Neuronal stem cell (in vitro differentiated cells): ENCODE results near the gene UPK1A.
A peak's percentile ranks its signal among the peaks of the same experiment; 100 is the strongest.

Experiments
- DNase-seq: peaks from one replicate; pipeline ENCODE4 v3.0.0-alpha.2; 2013; ENCODE audit warnings: low spot score
- H2AFZ ChIP-seq: one replicate; pipeline ENCODE4 v1.6.1; 2013; ENCODE audit warnings: mild to moderate bottlenecking, low read length, inconsistent platforms
- H2AK5ac ChIP-seq: 2 replicates; pipeline ENCODE4 v1.6.1; 2013; ENCODE audit warnings: low read depth, mild to moderate bottlenecking, inconsistent platforms, low read length, moderate library complexity, mixed read lengths
- H2BK120ac ChIP-seq: 2 replicates; pipeline ENCODE4 v1.6.1; 2013; ENCODE audit warnings: low read depth, mild to moderate bottlenecking, inconsistent platforms, low read length, moderate library complexity, mixed read lengths
- H2BK12ac ChIP-seq: one replicate; pipeline ENCODE4 v1.6.1; 2013; ENCODE audit warnings: low read length, inconsistent platforms
- H2BK15ac ChIP-seq: 2 replicates; pipeline ENCODE4 v1.6.1; 2013; ENCODE audit warnings: mild to moderate bottlenecking, low read length, inconsistent platforms, mixed read lengths
- H2BK5ac ChIP-seq: one replicate; pipeline ENCODE4 v1.6.1; 2013; ENCODE audit warnings: inconsistent platforms, mild to moderate bottlenecking, low read length, moderate library complexity
- H3K14ac ChIP-seq: one replicate; pipeline ENCODE4 v1.6.1; 2013; ENCODE audit warnings: low read length, inconsistent platforms
- H3K18ac ChIP-seq: 2 replicates; pipeline ENCODE4 v1.6.1; 2013; ENCODE audit warnings: low read length, inconsistent platforms
- H3K23ac ChIP-seq: 2 replicates; pipeline ENCODE4 v1.6.1; 2013; ENCODE audit warnings: low read depth, mild to moderate bottlenecking, mixed read lengths, low read length, inconsistent platforms; ENCODE audit not compliant: poor library complexity
- H3K27ac ChIP-seq: replicated peaks from 3 replicates; pipeline ENCODE4 v1.5.1; 2013; ENCODE audit warnings: low read length, inconsistent platforms
- H3K27me3 ChIP-seq, 3 experiments: 2 replicates each; pipeline ENCODE4 v1.6.1; 2013; ENCODE audit warnings: low read length in 3 of 3, mild to moderate bottlenecking in 2 of 3, inconsistent platforms in 1 of 3, low read depth in 1 of 3, mixed read lengths in 1 of 3, moderate library complexity in 1 of 3; ENCODE audit not compliant: control insufficient read depth in 3 of 3, insufficient read depth in 3 of 3
- H3K36me3 ChIP-seq, 2 donors: replicated peaks in 1 of 2; 2 replicates each; pipeline ENCODE4 v1.6.1; 2013; ENCODE audit warnings: low read length in 2 of 2; ENCODE audit not compliant: control insufficient read depth in 2 of 2, insufficient read depth in 2 of 2
- H3K4ac ChIP-seq: 2 replicates; pipeline ENCODE4 v1.6.1; 2013; ENCODE audit warnings: inconsistent platforms, mild to moderate bottlenecking, low read length, moderate library complexity
- H3K4me1 ChIP-seq, 2 donors: 1 replicate in 1 of 2; 2 replicates in 1 of 2; pipeline ENCODE4 v1.6.1; 2013; ENCODE audit warnings: low read length in 2 of 2, low read depth in 1 of 2; ENCODE audit not compliant: control insufficient read depth in 2 of 2, insufficient read depth in 1 of 2
- H3K4me2 ChIP-seq: one replicate; pipeline ENCODE4 v1.6.1; 2013; ENCODE audit warnings: mild to moderate bottlenecking, low read length, inconsistent platforms; ENCODE audit not compliant: insufficient read depth, poor library complexity, severe bottlenecking
- H3K4me3 ChIP-seq, 2 donors: 2 replicates each; pipeline ENCODE4 v1.5.1; 2013; ENCODE audit warnings: low read length in 2 of 2, mild to moderate bottlenecking in 2 of 2, inconsistent platforms in 1 of 2, moderate library complexity in 1 of 2
- H3K79me1 ChIP-seq: one replicate; pipeline ENCODE4 v1.6.1; 2013; ENCODE audit warnings: low read depth, mild to moderate bottlenecking, inconsistent platforms, low read length, moderate library complexity
- H3K9ac ChIP-seq: one replicate; pipeline ENCODE4 v1.6.1; 2013; ENCODE audit warnings: mild to moderate bottlenecking, low read depth, low read length, inconsistent platforms; ENCODE audit not compliant: poor library complexity
- H3K9me3 ChIP-seq, 2 donors: replicated peaks in 1 of 2; 2 replicates each; pipeline versions ENCODE3 to v1.6.1; 2013; ENCODE audit warnings: low read length in 2 of 2, mild to moderate bottlenecking in 2 of 2, inconsistent platforms in 1 of 2, low read depth in 1 of 2, mixed read lengths in 1 of 2, moderate library complexity in 1 of 2; ENCODE audit not compliant: control insufficient read depth in 2 of 2, insufficient read depth in 1 of 2
- H4K8ac ChIP-seq: one replicate; pipeline ENCODE4 v1.6.1; 2013; ENCODE audit warnings: low read depth, mild to moderate bottlenecking, inconsistent platforms, low read length, moderate library complexity
- H4K91ac ChIP-seq: one replicate; pipeline ENCODE4 v1.6.1; 2013; ENCODE audit warnings: low read length, low read depth, mild to moderate bottlenecking, inconsistent platforms; ENCODE audit not compliant: poor library complexity
- WGBS, 2 donors: extraction: QIAGEN DNeasy Blood & Tissue Kit; methylation state at CpG; one replicate each; pipeline ENCODE4 v1.1.7; 2013; ENCODE audit warnings: missing lambda C conversion rate in 2 of 2, mixed read lengths in 1 of 2; ENCODE audit not compliant: insufficient read length in 2 of 2, insufficient replicate concordance in 1 of 2; ENCODE audit errors: extremely low coverage in 2 of 2; 5-methylcytosine and 5-hydroxymethylcytosine counted together

The UPK1A gene

DNA sequence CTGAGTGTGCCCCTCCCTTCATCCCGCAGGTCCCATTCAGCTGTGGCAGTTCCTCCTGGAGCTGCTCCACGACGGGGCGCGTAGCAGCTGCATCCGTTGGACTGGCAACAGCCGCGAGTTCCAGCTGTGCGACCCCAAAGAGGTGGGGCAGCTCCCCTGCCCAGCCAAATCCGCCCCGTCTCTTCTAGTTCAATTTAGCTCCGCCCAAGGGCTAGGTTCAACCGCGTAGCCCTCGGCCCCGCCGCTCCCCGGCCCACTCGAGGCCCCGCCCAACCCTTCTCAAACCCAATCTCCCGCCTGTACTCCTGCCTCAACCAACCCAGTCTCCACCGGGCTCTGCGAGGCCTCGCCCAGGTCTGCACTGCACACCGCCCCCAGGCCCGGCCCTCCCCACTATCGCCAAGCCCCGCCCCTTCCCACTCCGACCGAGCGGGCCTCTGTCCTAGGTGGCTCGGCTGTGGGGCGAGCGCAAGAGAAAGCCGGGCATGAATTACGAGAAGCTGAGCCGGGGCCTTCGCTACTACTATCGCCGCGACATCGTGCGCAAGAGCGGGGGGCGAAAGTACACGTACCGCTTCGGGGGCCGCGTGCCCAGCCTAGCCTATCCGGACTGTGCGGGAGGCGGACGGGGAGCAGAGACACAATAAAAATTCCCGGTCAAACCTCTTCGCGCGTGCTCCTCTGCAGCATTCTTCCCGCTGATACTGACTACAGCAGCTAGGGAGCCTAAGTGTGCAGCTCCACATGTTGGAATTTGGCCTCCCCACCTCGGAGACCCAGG is 21.9 kb upstream of the UPK1A start:
- Histone ChIP-seq H2BK12ac (peak overlapping the region; percentile 31), H4K8ac (no peak overlapping the region), H3K4me1 (peaks cover 19 to 25% of the 10 kb centered on the region in 2 donors), H3K36me3 (no peaks in the 10 kb centered on the region), H2BK120ac (no peak overlapping the region), H2BK5ac (peak overlapping the region; percentile 94), H2AK5ac (peak overlapping the region; percentile 58), H3K4ac (peak overlapping the region; percentile 55), H3K79me1 (no peaks in the 10 kb centered on the region), H3K4me3 (peak overlapping the region; percentile 64 to 79), H2BK15ac (peak overlapping the region; percentile 95), H3K9ac (peak overlapping the region; percentile 78), H3K23ac (peak overlapping the region; percentile 90), H3K9me3 (no peaks in the 10 kb centered on the region), H3K18ac (peak overlapping the region; percentile 95), H3K14ac (peak overlapping the region; percentile 60), H3K27ac (peak overlapping the region; percentile 78), H3K27me3 (peaks cover 0 to 6% (median 0%) of the 10 kb centered on the region in 3 experiments), H3K4me2 (peak overlapping the region; percentile 98), H2AFZ (peak overlapping the region; percentile 99), H4K91ac (no peak overlapping the region)
- WGBS, 2 donors: no CpG with 5 or more reads among the region's 60 CpGs
- peak; percentile 91 for DNase-seq

DNA sequence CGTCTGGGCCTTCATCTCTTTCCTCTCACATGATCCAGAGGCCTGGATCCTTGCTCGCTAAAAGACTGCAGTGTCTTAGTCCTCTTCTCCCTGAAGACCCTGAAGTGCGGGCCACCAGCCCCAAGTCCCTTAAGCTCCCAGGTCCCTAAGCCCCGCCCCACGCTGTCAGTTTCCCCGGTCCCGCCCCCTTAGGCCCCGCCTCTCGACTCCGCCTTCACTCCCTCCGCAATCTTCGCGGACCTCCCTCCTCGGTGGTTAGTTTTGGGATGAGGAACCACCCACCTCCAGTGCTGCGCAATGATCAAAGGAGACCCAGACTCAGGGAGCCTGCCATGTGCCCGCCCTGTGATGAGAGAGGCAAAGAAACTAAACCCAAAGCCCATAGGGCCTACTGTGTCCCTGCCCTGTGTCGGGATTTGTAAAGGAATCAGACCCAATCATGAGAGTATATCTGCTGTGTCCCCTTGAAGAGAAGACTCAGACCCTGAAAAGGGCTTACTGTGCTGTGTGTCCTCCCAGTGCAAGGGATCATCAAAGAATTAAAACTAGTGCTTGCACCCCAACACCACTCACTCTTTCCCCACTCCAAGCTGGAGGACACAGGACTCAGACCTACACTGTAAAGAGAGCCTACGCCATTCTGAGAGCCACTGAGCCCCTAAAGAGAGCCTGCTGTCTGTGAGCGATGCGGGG is 21.2 kb upstream of the UPK1A start:
- Histone ChIP-seq H4K8ac (no peak overlapping the region), H2BK12ac (peak overlapping the region; percentile 8), H3K4ac (no peak overlapping the region), H3K4me3 (peak overlapping the region; percentile 64 to 79), H3K23ac (no peak overlapping the region), H3K36me3 (peaks cover 0 to 5% of the 10 kb centered on the region in 2 donors), H3K18ac (peak overlapping the region; percentile 25), H2BK120ac (no peak overlapping the region), H4K91ac (no peak overlapping the region), H3K27ac (peak overlapping the region; percentile 78), H3K9ac (no peak overlapping the region), H2BK5ac (peak overlapping the region; percentile 94), H2AK5ac (peak overlapping the region; percentile 77), H3K14ac (peak overlapping the region; percentile 60), H3K4me1 (peaks cover 17 to 25% of the 10 kb centered on the region in 2 donors), H3K9me3 (no peaks in the 10 kb centered on the region), H3K79me1 (no peaks in the 10 kb centered on the region), H3K27me3 (peaks cover 0 to 6% (median 0%) of the 10 kb centered on the region in 3 experiments), H2BK15ac (peak overlapping the region; percentile 95), H2AFZ (peak overlapping the region; percentile 99), H3K4me2 (peak overlapping the region; percentile 98)
- DNase-seq: peak; percentile 86
- WGBS, 2 donors: no CpG with 5 or more reads among the region's 20 CpGs

DNA sequence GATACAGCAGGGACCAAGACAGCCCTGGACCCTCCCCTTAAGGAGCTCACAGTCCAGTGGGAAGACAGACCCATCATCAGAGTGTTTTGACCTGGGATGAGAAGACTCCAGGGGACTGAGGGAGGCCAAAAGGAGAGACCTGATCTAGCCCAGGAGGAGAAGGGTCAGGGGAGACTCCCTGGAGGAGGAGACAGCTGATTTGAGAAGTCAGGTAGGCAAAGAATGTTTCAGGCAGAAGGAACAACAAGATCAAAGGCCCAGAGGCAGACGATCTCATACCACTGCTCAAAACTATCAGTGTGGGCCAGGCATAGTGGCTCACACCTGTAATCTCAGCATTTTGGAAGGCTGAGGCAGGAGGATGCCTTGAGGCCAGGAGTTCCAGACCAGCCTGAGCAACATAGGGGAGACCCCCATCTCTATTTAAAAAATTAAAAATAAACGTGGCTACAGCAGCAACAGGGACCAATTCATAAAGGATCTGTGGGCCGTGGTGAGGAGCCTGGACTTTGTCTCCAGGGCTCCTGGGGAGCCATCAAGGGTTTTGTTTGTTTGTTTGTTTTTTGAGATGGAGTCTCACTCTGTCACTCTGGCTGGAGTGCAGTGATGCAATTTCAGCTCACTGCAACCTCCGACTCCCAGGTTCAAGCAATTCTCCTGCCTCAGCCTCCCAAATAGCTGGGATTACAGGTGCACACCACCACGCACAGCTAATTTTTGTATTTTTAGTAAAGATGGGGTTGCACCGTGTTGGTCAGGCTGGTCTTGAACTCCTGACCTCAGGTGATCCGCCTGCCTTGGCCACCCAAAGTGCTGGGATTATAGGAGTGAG is 20.4 kb upstream of the UPK1A start:
- Histone ChIP-seq H3K4me1 (peaks cover 17 to 25% of the 10 kb centered on the region in 2 donors), H2AK5ac (peak overlapping the region; percentile 77), H3K27me3 (peaks cover 0 to 6% (median 0%) of the 10 kb centered on the region in 3 experiments), H3K4me3 (no peak overlapping the region), H3K36me3 (peaks cover 2 to 13% of the 10 kb centered on the region in 2 donors), H4K91ac (no peak overlapping the region), H3K27ac (no peak overlapping the region), H2AFZ (peak overlapping the region; percentile 99), H3K79me1 (peaks cover under 1% of the 10 kb centered on the region), H2BK12ac (peak overlapping the region; percentile 8), H2BK120ac (no peak overlapping the region), H3K4me2 (no peak overlapping the region), H3K9me3 (no peaks in the 10 kb centered on the region), H3K14ac (no peak overlapping the region), H2BK15ac (no peak overlapping the region), H2BK5ac (no peak overlapping the region), H3K23ac (no peak overlapping the region), H4K8ac (no peak overlapping the region), H3K9ac (no peak overlapping the region), H3K4ac (no peak overlapping the region), H3K18ac (peak overlapping the region; percentile 25)
- no CpG with 5 or more reads among the region's 7 CpGs for WGBS, 2 donors
- no peak for DNase-seq
